GM21367 (cell line): ENCODE data around the gene IP6K1.
"Not testable (repeated sequence)": the region's sequence is repeated elsewhere in the genome, so short reads cannot be mapped to it uniquely, and the experiment has no call there.

Source experiments
- ATAC-seq: cut with Tn5 transposase; IDR thresholded peaks from one replicate; pipeline ENCODE4 v1.9.1; 2021; ENCODE audit not compliant: unreplicated experiment

The IP6K1 gene

GRCh38 chr3:49690856-49691255 is 95.5 kb downstream of the IP6K1 start:
- ATAC-seq: not testable (repeated sequence)

DNA sequence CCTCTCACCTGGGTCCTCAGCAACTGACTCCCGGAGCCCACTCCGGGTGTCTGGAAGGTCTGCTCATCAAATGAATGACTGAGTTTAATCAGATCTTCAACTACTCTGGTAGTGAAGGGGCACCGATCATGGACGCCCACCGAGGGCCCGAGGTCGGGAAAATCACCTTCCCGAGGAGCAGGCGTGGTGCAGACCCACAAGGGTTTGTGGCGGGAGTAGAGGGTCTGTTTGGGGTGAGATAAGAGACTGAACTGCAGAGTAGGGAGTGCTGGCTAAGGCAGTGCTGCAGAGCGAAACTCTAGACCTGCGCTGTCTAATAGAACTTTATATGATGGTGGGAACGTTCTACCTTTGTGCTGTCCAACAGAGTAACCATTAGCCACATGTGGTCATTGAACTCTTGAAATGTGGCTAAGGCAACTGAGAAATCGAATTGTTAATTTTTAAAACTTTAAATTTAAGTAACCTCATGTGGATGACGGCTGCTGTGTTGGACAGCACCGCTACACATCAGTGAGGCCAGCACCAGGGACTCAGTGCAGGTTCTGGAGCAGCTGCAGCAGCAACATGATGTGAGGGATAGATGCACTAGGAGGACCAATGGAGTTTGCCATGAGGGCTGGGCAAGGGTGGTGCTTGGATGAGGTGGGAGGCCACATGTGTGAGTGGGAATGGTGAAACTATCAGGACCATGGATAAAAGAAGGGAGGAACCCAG is 96.3 kb downstream of the IP6K1 start:
- ATAC-seq: not testable (repeated sequence)

GRCh38 chr3:49689046-49689907 is 97.1 kb downstream of the IP6K1 start, which contains the start of the genes MST1 and RNF123:
MST1 (minus strand) TSS chr3:49689474; CDS start chr3:49688691, 783 bp downstream.
RNF123 (plus strand) TSS chr3:49689557; CDS start chr3:49691166, 1,609 bp downstream.
- ATAC-seq: peak; percentile 43

- not testable (repeated sequence) for ATAC-seq
Observed at GRCh38 chr3:49688338-49689045, 97.8 kb downstream of the IP6K1 start.

DNA sequence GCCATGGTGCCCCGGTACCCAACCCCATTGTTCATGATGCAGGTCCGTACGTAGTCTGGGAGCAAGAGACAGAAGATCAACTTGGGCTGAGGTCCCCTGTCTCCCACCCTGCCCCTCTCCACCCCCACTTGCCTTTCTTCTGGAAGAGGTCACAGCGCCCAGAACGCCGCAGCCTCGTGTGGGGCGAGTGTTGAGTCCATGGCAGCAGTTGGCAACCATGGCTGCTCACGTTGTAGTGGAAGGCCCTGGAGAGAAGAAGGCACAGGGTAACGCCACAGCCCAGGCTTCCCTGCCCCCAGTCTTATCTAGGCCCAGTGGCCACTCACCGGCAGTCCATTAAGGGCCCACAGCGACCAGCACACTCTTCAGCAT is 98.9 kb downstream of the IP6K1 start:
- not testable (repeated sequence) for ATAC-seq

GRCh38 chr3:49686769-49687423 is 99.4 kb downstream of the IP6K1 start:
- ATAC-seq: not testable (repeated sequence)

DNA sequence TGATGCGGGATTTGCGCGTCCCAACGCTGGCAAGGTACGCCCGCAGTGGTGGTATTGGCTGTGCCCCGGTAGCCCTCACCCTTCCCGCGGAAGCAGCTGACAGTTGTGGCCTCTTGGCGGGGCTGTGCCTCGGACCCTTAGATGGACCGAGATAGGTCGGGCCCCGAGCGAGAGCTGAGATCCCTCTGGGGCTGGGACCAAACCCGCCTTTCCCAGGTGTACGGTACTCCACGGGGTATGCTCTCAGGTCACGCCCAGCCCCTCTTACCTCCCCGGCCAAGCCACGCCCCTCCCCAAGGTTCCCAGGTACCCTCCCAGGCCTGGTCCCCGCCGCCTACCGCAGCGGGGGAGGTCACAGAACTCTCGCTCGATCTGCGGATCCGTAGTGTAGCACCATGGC is 100.0 kb downstream of the IP6K1 start:
- not testable (repeated sequence) for ATAC-seq

GRCh38 chr3:49685846-49686245 is 100.5 kb downstream of the IP6K1 start:
- ATAC-seq: not testable (repeated sequence)

GRCh38 chr3:49685103-49685502 is 101.2 kb downstream of the IP6K1 start:
- ATAC-seq: not testable (repeated sequence)

- not testable (repeated sequence) for ATAC-seq
Observed at GRCh38 chr3:49684453-49684852, 101.9 kb downstream of the IP6K1 start.

DNA sequence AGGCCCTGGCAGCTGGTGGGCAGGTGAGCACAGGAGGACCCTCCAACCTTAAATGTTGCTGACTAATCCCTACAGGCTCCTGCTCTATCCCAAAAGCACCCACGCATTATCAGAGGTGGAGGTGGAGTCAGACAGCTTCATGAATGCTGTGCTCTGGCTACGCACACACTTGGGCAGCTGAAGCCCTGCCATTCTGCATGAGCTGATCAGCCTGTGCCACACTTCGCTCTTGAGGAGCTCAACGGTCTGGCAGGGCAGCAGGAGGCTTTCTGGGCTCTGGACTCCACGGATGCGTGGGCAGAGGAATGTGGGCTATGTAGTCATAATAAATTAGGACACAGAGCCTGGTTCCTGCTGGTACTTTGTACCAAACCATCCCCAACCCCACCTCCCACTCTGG is 103.2 kb downstream of the IP6K1 start:
- ATAC-seq: no peak

DNA sequence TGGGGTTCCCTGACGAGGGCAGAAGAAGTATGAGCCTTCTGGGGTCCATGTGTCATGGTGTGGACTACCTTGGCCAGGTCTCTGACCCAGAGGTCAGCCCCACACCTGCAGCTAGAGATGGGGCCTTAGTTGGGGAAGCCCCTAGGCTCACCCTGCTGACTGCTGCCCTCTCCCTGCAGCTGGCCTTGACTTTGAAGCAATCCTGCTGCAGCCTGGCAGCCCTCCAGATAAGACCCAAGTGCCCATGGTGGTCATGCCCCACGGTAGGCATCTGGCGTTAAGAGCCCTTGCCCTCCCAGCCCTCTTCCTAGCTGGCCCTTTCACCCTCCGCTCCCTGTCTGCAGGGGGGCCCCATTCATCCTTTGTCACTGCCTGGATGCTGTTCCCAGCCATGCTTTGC is 104.8 kb downstream of the IP6K1 start:
- ATAC-seq: no peak

GRCh38 chr3:49681232-49681522 is 105.2 kb downstream of the IP6K1 start:
- no peak for ATAC-seq

GRCh38 chr3:49680493-49681231 is 105.7 kb downstream of the IP6K1 start:
- no peak for ATAC-seq

GRCh38 chr3:49675912-49676311 is 110.4 kb downstream of the IP6K1 start:
- ATAC-seq: no peak

- ATAC-seq: peak; percentile 26
Observed at GRCh38 chr3:49674497-49674983, 111.8 kb downstream of the IP6K1 start.
